Stimulated activated CD8-positive, alpha-beta memory T cell treated with anti-CD3 and anti-CD28 coated beads, Interleukin-15, amount 100 ng/mL, for 24 hours (primary cell): ENCODE measurements around the gene ZP2.
"Not testable (repeated sequence)": the region's sequence is repeated elsewhere in the genome, so short reads cannot be mapped to it uniquely, and the experiment has no call there.

Experiments
- DNase-seq: peaks from one replicate; pipeline ENCODE4 v3.0.0-alpha.2; 2020; ENCODE audit warnings: low read depth

The ZP2 gene

GRCh38 chr16:21170116-21170515 is 41.3 kb downstream of the ZP2 start:
- not testable (repeated sequence) for DNase-seq

GRCh38 chr16:21169249-21169981 is 42.0 kb downstream of the ZP2 start:
- DNase-seq, result no peak

DNA sequence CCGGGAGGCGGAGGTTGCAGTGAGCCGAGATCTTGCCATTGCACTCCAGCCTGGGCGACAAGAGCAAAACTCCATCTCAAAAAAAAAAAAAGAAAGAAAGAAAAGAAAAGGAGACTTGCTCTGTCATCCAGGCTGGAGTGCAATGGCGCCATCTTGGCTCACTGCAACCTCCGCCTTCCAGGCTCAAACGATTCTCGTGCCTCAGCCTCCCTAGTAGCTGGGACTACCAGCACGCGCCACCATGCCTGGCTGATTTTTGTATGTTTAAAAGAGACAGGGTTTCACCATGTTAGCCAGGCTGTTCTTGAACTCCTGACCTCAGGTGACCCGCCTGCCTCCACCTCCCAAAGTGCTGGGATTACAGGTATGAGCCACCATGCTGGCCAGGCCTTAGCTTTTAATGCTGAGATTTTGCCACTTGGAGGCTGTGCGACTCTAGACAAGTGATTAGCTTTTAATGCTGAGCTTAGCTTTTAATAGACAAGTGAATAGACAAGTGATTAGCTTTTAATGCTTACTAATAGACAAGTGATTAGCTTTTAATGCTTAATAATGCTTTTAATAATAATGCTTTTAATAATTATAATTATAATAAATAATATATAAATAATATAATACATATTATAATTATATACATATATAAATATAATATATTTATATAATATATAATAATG is 43.3 kb downstream of the ZP2 start:
- DNase-seq, result no peak

DNA sequence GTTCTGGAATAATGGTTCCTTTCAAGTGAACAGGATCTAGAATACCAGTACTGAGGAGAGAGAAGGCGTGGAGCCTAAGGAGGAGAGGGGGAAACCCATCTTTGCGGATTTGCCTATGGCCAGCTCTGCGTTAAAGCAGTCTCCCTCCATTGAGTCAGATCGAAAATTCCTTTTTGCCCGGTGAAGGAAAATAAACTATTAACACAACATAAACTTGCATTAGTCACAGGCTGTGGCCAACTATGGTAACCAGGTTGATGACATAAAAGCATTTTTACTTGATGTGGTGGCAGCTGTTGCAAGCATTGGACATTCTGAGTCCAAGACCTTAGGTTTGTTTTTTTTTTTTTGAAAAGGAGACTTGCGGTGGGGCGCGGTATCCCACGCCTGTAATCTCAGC is 44.0 kb downstream of the ZP2 start:
- DNase-seq, result no peak

- no peak for DNase-seq
These were observed 44.8 kb downstream of the ZP2 start for GRCh38 chr16:21166561-21166961.

GRCh38 chr16:21164521-21165168 is 46.7 kb downstream of the ZP2 start:
- DNase-seq, result no peak

DNA sequence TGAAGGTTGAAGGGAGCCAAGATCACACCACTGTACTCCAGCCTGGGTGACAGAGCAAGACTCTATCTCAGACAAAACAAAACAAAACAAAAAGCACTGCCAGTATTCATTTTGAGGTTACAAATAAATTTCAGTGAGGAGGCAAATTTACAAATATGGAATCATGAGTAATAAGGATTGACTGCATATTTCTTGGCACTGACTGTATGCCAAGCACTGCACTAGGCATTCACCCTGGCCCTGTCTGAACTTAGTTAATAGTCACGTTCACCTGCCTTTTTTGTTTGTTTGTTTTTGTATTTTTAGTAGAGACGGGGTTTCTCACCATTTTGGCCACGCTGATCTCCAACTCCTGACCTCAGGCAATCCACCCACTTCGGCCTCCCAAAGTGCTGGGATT is 47.8 kb downstream of the ZP2 start:
- DNase-seq, result no peak

DNA sequence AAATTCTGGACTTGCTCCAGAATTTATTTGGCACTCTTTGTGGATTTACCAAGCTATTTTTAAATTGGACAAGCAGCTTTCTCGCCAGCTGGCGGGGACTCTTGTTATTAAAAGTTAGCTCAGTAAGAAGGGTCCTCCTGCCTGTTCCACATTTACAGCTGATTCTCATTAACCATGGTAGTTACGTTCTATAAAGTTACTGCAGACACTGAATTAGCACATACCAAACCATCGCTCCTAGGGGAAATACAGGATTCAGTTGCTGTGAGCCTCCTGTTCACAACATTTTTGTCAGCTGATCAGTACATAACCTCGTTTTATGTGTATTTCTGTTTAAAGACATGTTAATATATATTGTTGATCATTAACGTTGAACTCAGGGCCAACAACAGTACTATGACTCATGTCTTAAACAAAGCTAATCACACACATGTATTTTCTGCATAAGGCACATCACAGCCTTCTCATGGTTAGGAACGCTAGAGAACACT is 48.7 kb downstream of the ZP2 start:
- DNase-seq, result no peak

GRCh38 chr16:21161211-21161610 is 50.2 kb downstream of the ZP2 start:
- no peak for DNase-seq

- no peak for DNase-seq
These were observed 51.1 kb downstream of the ZP2 start for GRCh38 chr16:21160276-21160675.

GRCh38 chr16:21159281-21159951 is 52.0 kb downstream of the ZP2 start:
- no peak for DNase-seq

DNA sequence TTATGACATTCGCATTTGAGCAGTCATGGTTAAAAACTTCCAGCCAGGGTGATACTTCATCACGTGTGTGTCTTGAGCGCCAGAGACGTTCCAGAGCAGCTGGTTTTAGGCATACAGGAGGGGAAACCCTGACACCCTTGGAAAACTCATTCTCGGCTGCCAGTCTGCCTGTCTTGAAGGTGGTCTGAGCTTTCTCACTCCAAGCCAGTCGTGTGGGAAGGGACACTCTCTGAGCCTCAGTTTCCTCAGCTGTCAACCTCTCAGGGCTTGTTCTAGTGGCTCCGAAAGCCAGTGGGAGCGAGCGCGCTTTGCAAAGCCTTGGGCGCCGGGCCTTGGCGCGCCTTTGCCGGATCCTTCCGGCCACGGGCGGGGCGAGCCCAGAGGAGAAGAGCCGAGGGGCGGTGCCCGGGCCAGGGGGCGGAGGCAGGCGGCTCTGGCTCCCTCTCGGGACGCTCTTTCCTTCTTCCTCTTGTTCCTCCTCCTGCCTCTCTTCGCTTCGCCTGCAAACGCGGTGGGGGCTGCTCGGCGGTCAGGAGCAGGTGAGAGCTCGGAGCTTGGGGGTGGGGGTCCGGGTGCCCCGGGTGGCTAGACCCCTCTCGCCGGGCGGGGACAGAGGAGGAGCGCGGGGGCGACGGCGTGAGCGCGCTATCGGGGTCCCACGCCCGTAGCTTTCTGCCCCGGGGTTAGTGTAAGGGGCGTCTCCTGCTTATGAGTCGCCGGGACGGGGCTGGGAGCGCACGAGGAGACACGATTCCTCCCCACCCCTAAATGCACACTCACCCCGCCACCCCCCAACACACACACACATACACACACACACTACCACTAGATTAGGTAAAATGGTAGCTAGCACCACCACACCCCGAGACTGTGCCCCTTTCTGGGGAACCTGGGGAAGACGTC is 52.9 kb downstream of the ZP2 start, which contains the start of gene LDAF1:
TSS of gene LDAF1 (plus strand) at position 467 of the 903 bp plus-strand sequence. CDS start 2,509 bp downstream, outside the sequence.
- DNase-seq, result peak; percentile 56

- DNase-seq, result no peak
These were observed 53.7 kb downstream of the ZP2 start for GRCh38 chr16:21157632-21158031.

GRCh38 chr16:21156767-21157467 is 54.5 kb downstream of the ZP2 start:
- no peak for DNase-seq

GRCh38 chr16:21156011-21156410 is 55.4 kb downstream of the ZP2 start:
- DNase-seq, result not testable (repeated sequence)

DNA sequence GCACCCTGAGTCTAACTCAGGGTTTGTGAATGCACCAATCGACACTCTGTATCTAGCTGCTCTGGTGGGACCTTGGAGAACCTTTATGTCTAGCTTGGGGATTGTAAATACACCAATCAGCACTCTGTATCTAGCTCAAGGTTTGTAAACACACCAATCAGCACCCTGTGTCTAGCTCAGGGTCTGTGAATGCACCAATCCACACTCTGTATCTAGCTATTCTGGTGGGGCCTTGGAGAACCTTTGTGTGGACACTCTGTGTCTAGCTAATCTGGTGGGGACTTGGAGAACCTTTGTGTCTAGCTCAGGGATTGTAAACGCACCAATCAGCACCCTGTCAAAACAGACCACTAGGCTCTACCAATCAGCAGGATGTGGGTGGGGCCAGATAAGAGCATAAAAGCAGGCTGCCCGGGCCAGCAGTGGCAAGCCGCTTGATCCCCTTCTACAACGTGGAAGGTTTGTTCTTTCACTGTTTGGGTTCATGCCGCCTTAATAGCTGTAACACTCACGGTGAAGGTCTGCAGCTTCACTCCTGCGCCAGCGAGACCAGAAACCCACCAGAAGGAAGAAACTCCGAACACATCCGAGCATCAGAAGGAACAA is 58.1 kb downstream of the ZP2 start:
- DNase-seq, result not testable (repeated sequence)

DNA sequence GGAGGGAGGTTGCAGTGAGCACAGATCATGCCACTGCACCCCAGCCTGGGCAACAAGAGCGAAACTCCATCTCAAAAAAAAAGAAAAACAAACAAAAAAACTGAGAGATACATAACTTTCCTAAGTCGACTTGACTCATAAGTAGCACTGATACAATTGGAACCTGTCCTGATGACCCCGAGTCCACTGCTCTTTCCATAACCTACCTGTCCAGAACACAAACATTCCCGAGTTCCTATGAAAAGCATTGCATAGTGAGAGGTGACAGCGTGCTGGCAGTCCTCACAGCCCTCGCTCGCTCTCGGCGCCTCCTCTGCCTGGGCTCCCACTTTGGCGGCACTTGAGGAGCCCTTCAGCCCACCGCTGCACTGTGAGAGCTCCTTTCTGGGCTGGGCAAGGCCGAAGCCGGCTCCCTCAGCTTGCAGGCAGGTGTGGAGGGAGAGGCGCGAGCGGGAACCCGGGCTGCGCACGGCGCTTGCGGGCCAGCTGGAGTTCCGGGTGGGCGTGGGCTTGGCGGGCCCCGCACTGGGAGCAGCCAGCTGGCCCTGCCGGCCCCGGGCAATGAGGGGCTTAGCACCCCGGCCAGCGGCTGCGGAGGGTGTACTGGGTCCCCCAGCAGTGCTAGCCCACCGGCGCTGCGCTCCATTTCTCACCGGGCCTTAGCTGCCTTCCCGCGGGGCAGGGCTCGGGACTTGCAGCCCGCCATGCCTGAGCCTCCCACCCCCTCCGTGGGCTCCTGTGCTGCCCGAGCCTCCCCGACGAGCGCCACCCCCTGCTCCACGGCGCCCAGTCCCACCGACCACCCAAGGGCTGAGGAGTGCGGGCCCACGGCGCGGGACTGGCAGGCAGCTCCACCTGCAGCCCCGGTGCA is 59.0 kb downstream of the ZP2 start:
- DNase-seq, result not testable (repeated sequence)

DNA sequence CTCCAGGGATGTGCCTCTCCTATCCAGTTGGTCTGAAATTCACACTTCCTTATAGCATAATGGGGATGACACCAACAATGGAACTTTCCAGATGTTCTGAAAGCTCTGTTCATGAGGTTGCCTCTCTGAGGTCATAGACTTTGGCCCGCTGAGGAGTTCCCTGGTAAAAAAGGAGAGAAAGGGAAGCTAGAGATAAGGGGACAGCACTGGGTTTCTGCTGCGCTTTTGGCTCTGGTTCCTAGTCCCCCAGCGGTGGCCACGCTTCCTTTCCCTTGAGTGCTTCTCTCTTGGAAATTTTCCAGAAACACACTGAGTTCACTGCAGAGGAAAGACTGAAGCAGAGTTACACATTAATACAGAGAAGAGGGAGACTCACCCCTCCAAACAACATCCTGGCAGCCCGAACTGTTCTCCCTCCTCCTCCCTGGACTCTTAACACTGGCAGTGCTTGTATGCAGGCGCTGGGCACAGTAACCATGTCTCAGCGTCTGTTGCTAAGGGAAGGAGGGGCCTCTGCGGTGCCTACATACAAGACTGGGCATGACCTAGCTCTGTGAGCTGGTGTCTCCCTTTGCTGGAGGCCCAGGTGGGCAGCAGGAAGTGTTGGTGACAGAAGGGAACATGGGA is 60.9 kb downstream of the ZP2 start, which contains the start of gene DNAH3:
TSS of gene DNAH3 (minus strand) at position 472 of the 627 bp plus-strand sequence. CDS start 527 bp downstream, outside the sequence.
- no peak for DNase-seq
